ENCODE data around the gene ZBTB16.

GRCh38 chr11:114099392-114100178 lies 40.1 kb downstream of the ZBTB16 start:
- no peak for TF ChIP-seq CTCF (IDR thresholded peaks at IDR 0.05)
- TF ChIP-seq ZFX (IDR thresholded peaks at IDR 0.05; ENCODE audit: borderline replicate concordance), result no peak
